A673 (cell line): ENCODE results near the gene MAP1A.

Experiments
- CTCF ChIP-seq: fragments of 300-800, 200-600 bp; sonication (generic); conservative IDR thresholded peaks from 2 replicates; pipeline ENCODE4 v1.5.1; 2017; ENCODE audit warnings: low read depth, mild to moderate bottlenecking, antibody characterized with exemption, low read length, moderate library complexity, mixed read lengths
- EZH2 ChIP-seq: fragments of 200-600 bp; sonication (generic); IDR thresholded peaks from 2 replicates; pipeline ENCODE4 v1.6.1; 2017; ENCODE audit warnings: borderline replicate concordance, low read depth, mild to moderate bottlenecking, mixed read lengths, antibody characterized with exemption, low read length; ENCODE audit not compliant: poor library complexity, severe bottlenecking

GRCh38 chr15:43498990-43499389 lies 18.4 kb upstream of the MAP1A start:
- TF ChIP-seq EZH2 (no peak), CTCF (no peak)
